K562 (cell line): ENCODE measurements around the gene LMO7.

ENCODE experiments used
- CREB3 ChIP-seq: fragments of 450-650 bp; conservative IDR thresholded peaks from 2 replicates; pipeline ENCODE4 v1.6.1; 2016; ENCODE audit warnings: missing genetic modification characterization, low read depth, mild to moderate bottlenecking, missing compliant biosample characterization, moderate library complexity
- CTCF ChIP-seq, 3 experiments: IDR thresholded peaks in 2 of 3; conservative IDR thresholded peaks in 1 of 3; 2 replicates each; pipeline ENCODE4 v1.5.1; 2011 to 2012; ENCODE audit warnings: low read length in 3 of 3, mild to moderate bottlenecking in 3 of 3, control low read depth in 2 of 3, improper control_type of control experiment in 1 of 3, inconsistent platforms in 1 of 3, low read depth in 1 of 3, mixed read lengths in 1 of 3, moderate library complexity in 1 of 3; ENCODE audit not compliant: insufficient read depth in 2 of 3
- ILK ChIP-seq: fragments of 450-650 bp; IDR thresholded peaks from 2 replicates; pipeline ENCODE4 v1.6.1; 2016; ENCODE audit warnings: missing genetic modification characterization, low read depth, mild to moderate bottlenecking, missing compliant biosample characterization, moderate library complexity, borderline replicate concordance
- POLR2A ChIP-seq: fragments of 450-650 bp; conservative IDR thresholded peaks from 2 replicates; pipeline ENCODE4 v1.6.1; 2016
- RBM22 ChIP-seq: fragments of 200-400 bp; formaldehyde crosslinking; IDR thresholded peaks from 2 replicates; pipeline ENCODE4 v1.6.1; 2018; ENCODE audit warnings: low read length, low read depth; ENCODE audit not compliant: poor library complexity, severe bottlenecking
- REST ChIP-seq, 2 experiments: fragments of 450-650 bp; formaldehyde crosslinking in 1 of 2; IDR thresholded peaks; 2 replicates each; pipeline versions ENCODE4 v1.4.0 to v1.6.1; 2014 to 2020; ENCODE audit warnings: mild to moderate bottlenecking in 2 of 2, borderline replicate concordance in 1 of 2, low read depth in 1 of 2
- SMARCA4 ChIP-seq: fragments of 450-650 bp; IDR thresholded peaks from 2 replicates; pipeline ENCODE4 v1.6.1; 2016
- ZC3H8 ChIP-seq: fragments of 450-650 bp; IDR thresholded peaks from 2 replicates; pipeline ENCODE4 v1.6.1; 2017
- TF ChIP-seq, protein P1 (sequence below): IDR thresholded peaks from 2 replicates; pipeline ENCODE4 v1.6.1; 2016; ENCODE audit warnings: missing genetic modification characterization, missing compliant biosample characterization
- TF ChIP-seq, protein P2 (sequence below): sonication (generic); formaldehyde crosslinking; IDR thresholded peaks from 2 replicates; pipeline ENCODE4 v1.8.0; 2023; ENCODE audit warnings: mild to moderate bottlenecking, missing genetic modification reagents

- TF ChIP-seq REST (IDR thresholded peaks at IDR 0.05; ENCODE audit: borderline replicate concordance) (no peak), REST (CRISPR knock-in tag; IDR thresholded peaks at IDR 0.05; ENCODE audit: low read depth) (no peak), CTCF (IDR thresholded peaks at IDR 0.05 in 2 of 3, conservative IDR thresholded peaks at IDR 0.05 in 1 of 3; ENCODE audit: insufficient read depth in 2 of 3, low read depth in 1 of 3, low read length in 3 of 3) (no peak), SMARCA4 (no peak), POLR2A (no peak), CREB3 (tag) (no peak), ILK (tag) (no peak), RBM22 (no peak), ZC3H8 (no peak)
- TF ChIP-seq, protein P1, sequence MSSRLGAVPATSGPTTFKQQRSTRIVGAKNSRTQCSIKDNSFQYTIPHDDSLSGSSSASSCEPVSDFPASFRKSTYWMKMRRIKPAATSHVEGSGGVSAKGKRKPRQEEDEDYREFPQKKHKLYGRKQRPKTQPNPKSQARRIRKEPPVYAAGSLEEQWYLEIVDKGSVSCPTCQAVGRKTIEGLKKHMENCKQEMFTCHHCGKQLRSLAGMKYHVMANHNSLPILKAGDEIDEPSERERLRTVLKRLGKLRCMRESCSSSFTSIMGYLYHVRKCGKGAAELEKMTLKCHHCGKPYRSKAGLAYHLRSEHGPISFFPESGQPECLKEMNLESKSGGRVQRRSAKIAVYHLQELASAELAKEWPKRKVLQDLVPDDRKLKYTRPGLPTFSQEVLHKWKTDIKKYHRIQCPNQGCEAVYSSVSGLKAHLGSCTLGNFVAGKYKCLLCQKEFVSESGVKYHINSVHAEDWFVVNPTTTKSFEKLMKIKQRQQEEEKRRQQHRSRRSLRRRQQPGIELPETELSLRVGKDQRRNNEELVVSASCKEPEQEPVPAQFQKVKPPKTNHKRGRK (tag) = no peak
- TF ChIP-seq, protein P2, sequence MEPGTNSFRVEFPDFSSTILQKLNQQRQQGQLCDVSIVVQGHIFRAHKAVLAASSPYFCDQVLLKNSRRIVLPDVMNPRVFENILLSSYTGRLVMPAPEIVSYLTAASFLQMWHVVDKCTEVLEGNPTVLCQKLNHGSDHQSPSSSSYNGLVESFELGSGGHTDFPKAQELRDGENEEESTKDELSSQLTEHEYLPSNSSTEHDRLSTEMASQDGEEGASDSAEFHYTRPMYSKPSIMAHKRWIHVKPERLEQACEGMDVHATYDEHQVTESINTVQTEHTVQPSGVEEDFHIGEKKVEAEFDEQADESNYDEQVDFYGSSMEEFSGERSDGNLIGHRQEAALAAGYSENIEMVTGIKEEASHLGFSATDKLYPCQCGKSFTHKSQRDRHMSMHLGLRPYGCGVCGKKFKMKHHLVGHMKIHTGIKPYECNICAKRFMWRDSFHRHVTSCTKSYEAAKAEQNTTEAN (CRISPR knock-in tag) = no peak
Observed at GRCh38 chr13:75881109-75881775, 245.1 kb downstream of the LMO7 start.
